Hematopoietic multipotent progenitor cell treated with erythropoietin and hydrocortisone succinate and interleukin-3 and kit ligand, for 6 days (in vitro differentiated cells): ENCODE results near the gene MAN1B1.

Source experiments
- DNase-seq: peaks from one replicate; pipeline ENCODE4 v3.0.0-alpha.2; 2015

Gene MAN1B1

GRCh38 chr9:137148242-137148641 lies 61.5 kb downstream of the MAN1B1 start:
- DNase-seq: no peak

DNA sequence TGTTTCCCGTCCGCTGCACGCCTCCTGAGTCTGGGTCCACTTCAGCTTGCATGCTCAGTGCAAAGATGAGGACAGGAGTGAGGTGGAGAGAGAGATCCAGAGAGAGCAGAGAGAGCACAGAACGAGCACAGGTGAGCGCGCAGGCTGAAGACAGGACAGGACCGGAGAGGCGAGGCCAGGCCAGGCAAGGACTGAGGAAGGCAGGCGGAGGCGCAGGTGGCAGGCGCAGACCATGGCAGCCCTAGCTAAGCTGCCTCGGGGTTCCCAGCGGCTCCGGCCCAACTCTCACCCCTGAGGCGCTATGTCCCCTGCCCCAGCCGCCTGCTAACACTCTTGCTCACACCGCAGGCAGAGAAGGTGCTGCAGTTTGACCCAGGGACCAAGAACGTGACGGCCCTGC lies 61.9 kb downstream of the MAN1B1 start:
- DNase-seq: no peak

- DNase-seq: no peak
These were observed 62.6 kb downstream of the MAN1B1 start for GRCh38 chr9:137149363-137149762.

GRCh38 chr9:137149942-137150616 lies 63.3 kb downstream of the MAN1B1 start:
- DNase-seq: peak; percentile 80

GRCh38 chr9:137150617-137151457 lies 64.1 kb downstream of the MAN1B1 start:
- DNase-seq: peak; percentile 85

DNA sequence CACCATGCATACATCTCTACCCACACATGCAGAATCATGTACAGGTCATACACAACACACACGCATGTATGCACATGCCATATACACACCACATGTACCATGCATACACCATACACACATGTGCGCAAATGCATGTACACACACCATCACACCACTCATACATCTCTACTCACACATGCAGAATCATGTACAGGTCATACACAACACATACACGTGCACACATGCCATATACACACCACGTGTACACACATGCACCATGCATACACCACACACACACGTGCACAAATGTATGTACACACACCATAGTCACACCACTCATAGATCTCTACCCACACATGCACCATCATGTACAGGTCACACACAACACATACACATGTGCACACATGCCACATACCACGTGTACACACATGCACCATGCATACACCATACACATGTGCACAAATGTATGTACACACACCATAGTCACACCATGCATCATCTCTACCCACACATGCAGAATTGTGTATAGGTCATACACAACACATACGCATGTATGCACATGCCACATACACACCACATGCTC lies 66.1 kb downstream of the MAN1B1 start:
- no peak for DNase-seq

GRCh38 chr9:137156567-137157375 lies 70.0 kb downstream of the MAN1B1 start:
- peak; percentile 89 for DNase-seq

DNA sequence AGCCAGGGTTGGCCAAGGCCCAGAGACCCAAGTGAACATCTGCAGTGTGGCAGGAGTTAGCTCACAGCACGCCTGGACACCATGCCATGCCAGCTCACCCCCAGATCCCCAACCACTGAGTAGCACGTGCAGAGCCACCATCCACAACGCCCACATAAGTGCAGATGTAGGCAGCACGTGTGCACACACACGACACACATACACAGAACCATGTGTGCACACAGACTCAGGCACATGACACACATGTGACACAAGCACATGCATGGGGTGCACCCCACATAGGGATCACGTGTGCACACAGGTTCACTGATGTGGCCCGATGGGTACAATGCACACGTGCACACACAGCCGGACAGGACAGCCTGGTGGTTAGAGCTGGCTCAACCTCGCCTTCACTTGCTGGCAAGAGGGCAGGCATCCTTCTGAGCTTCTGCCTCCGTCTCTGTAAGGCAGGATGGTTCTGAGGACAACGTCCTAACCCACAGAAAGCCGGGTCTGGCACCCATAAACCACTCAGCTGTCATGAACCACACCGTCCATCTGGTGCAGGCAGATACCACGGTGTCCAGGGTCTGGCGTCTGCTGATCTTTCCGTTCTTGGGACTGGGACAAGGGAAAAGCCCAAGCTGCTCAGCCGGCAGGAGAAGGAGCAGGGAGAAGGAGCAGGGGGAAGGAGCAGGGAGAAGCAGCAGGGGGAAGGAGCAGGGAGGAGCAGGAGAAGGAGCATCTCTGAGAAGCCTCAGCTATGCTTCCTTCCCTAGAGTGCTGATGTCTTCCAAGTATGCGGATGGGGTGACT lies 71.0 kb downstream of the MAN1B1 start:
- no peak for DNase-seq

DNA sequence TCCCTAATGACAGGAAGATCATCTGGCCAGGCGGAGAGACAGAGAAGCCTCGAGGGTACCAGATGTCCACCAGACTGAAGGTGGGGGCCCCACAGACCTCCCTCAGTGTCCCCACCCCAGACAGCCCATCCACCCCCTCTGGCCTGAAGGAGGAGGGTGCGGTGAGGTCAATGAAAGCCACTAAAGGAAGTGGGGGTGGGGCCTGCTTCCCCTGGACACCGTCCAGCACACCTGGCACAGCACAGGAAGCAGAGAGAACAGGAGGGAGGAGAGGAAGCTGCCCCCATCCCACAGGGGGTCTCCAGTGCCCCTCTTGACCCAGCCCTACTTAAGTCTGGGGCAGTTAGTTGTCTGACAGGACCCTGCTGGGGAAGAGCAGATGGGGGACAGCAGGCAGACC lies 71.8 kb downstream of the MAN1B1 start:
- no peak for DNase-seq
